Ovary (tissue), 9 donors: ENCODE results near the gene CORO6. TPM values are rescaled to one million over a fixed set of nuclear protein-coding genes. Genes with fewer than 3 reads are reported as not detected.

Source experiments
- DNase-seq, 5 donors: peaks; one replicate each; pipeline ENCODE4 v3.0.0-alpha.2; 2019 to 2020
- H3K27ac ChIP-seq, 2 donors: fragments of 200-600 bp; one replicate each; pipeline versions ENCODE4 v1.5.1 to v1.8.0; 2019 to 2022
- H3K27me3 ChIP-seq: fragments of 200-600 bp; one replicate; pipeline ENCODE4 v1.8.0; 2022
- H3K36me3 ChIP-seq: fragments of 200-600 bp; sonication (generic); one replicate; pipeline ENCODE4 v1.5.1; 2019
- H3K4me1 ChIP-seq: one replicate; pipeline ENCODE4 v1.8.1; 2013; ENCODE audit warnings: mild to moderate bottlenecking, moderate library complexity; ENCODE audit not compliant: insufficient read depth
- H3K4me3 ChIP-seq: fragments of 200-600 bp; sonication (generic); one replicate; pipeline ENCODE4 v1.5.1; 2017
- H3K9me3 ChIP-seq, 2 donors: fragments of 200-600 bp in 1 of 2; sonication (generic) in 1 of 2; one replicate each; pipeline versions ENCODE4 v1.5.1 to v1.8.1; 2013 to 2019; ENCODE audit warnings: mild to moderate bottlenecking in 1 of 2, moderate library complexity in 1 of 2
- CTCF ChIP-seq, 3 donors: fragments of 450-650 bp in 2 of 3; fragments of 200-600 bp in 1 of 3; IDR thresholded peaks; one replicate each; pipeline versions ENCODE4 v1.5.1 to v1.8.0; 2016 to 2022; ENCODE audit warnings: antibody characterized with exemption in 3 of 3, mild to moderate bottlenecking in 1 of 3
- EP300 ChIP-seq: sonication (generic); formaldehyde crosslinking; IDR thresholded peaks from one replicate; pipeline ENCODE4 v1.6.1; 2017; ENCODE audit warnings: antibody characterized with exemption
- POLR2A ChIP-seq: fragments of 450-650 bp; IDR thresholded peaks from one replicate; pipeline ENCODE4 v1.6.1; 2017; ENCODE audit warnings: antibody characterized with exemption, mild to moderate bottlenecking, moderate library complexity
- WGBS, 3 donors: extraction: QIAGEN DNeasy Blood & Tissue Kit in 1 of 3; methylation state at CpG; one replicate each; pipeline versions ENCODE4 v1.1.5 to v1.1.7; 2013 to 2017; 5-methylcytosine and 5-hydroxymethylcytosine counted together
- intact Hi-C, 4 donors: fragments of 100-400 bp; cut with DNase I; formaldehyde crosslinking; loops; one replicate each; pipeline versions ENCODE4 v1.11.0 to v1.15.1; 2022 to 2023
- polyA plus RNA-seq, 2 donors: library from polyadenylated mRNA; stranded (reverse); fragments of 200-250 nt in 1 of 2; fragments of 350-450 nt in 1 of 2; fragmentation: Illumina TruSeq in 1 of 2; extraction: RNeasy Lipid Tissue Mini Kit (QIAGEN cat#74804) in 1 of 2; gene quantifications; one replicate each; pipeline ENCODE4 v1.2.3, GENCODE V29; 2013 to 2014
- total RNA-seq, 7 donors: library from RNA; depleted of rRNA in 2 of 7; stranded (reverse); fragments of >200 nt in 2 of 7; fragmentation: NEBNext Ultra II Directional in 3 of 7; extraction: Animal tissue kit (Norgen Biotek cat#: 25700) in 3 of 7; gene quantifications; one replicate each; pipeline versions ENCODE4 v1.1.0 to v1.2.4, GENCODE V29; 2016 to 2023
- donor health status: DM: no; HTN: no; CAD: no; lungs with moderate emphysema.
- donor health status: DM: no; HTN: no; CAD: no.
- donor health status: Bipolar disorder and iron deficiency.
- donor health status: DM: yes; HTN: yes; CAD: no.
- donor health status: DM: no; HTN: no; CAD: no.
- donor health status: DM: yes; HTN: yes; CAD: no.

Gene CORO6
- total and polyA plus RNA-seq, 9 donors = 1.2 to 9.0 (median 3.5) TPM

GRCh38 chr17:29596811-29597210, 25.9 kb downstream of the CORO6 start:
- 46 to 49% (median 47%) methylated on average over 9 of the region's 9 CpGs for WGBS, 3 donors
- peaks cover 27% of the 10 kb centered on the region for H3K4me1 ChIP-seq
- no peaks in the 10 kb centered on the region for H3K9me3 ChIP-seq
- peak in 2 of 5 donors; percentile 30 to 46 for DNase-seq
- H3K27ac ChIP-seq = no peak overlapping the region
- no peak overlapping the region for H3K4me3 ChIP-seq
- H3K27me3 ChIP-seq = no peaks in the 10 kb centered on the region
- TF ChIP-seq CTCF (IDR thresholded peaks at IDR 0.05) (no peak), EP300 (no peak), POLR2A (no peak)
- intact Hi-C loops = no loop called here
- H3K36me3 ChIP-seq = no peaks in the 10 kb centered on the region

GRCh38 chr17:29595943-29596774, 26.6 kb downstream of the CORO6 start:
- peak in 2 of 5 donors; percentile 15 to 28 for DNase-seq

GRCh38 chr17:29595107-29595942, 27.4 kb downstream of the CORO6 start:
- H3K27me3 ChIP-seq = no peaks in the 10 kb centered on the region
- peaks cover 31% of the 10 kb centered on the region for H3K4me1 ChIP-seq
- H3K9me3 ChIP-seq = no peaks in the 10 kb centered on the region
- DNase-seq = peak in 1 of 5 donors; percentile 9
- no peak overlapping the region for H3K27ac ChIP-seq
- intact Hi-C loops = no loop called here
- WGBS, 3 donors = 65 to 76% (median 67%) methylated on average over 7 of the region's 7 CpGs
- TF ChIP-seq EP300 (no peak), CTCF (IDR thresholded peaks at IDR 0.05) (no peak), POLR2A (no peak)
- no peaks in the 10 kb centered on the region for H3K36me3 ChIP-seq
- no peak overlapping the region for H3K4me3 ChIP-seq

More at GRCh38 chr17:29595943-29596774, 26.6 kb downstream of the CORO6 start:
- H3K4me1 ChIP-seq = peaks cover 27% of the 10 kb centered on the region
- H3K4me3 ChIP-seq = no peak overlapping the region
- WGBS, 3 donors = 72 to 76% (median 76%) methylated on average over 12 of the region's 12 CpGs
- intact Hi-C loops = no loop called here
- H3K9me3 ChIP-seq = no peaks in the 10 kb centered on the region
- H3K27me3 ChIP-seq = no peaks in the 10 kb centered on the region
- TF ChIP-seq POLR2A = no peak
- no peak for TF ChIP-seq CTCF (IDR thresholded peaks at IDR 0.05)
- TF ChIP-seq EP300 = no peak
- no peaks in the 10 kb centered on the region for H3K36me3 ChIP-seq
- H3K27ac ChIP-seq = no peak overlapping the region

GRCh38 chr17:29594519-29595090, 28.1 kb downstream of the CORO6 start:
- DNase-seq = peak in 4 of 5 donors; percentile 14 to 37 (median 28)
- TF ChIP-seq CTCF (IDR thresholded peaks at IDR 0.05) (no peak), EP300 (no peak), POLR2A (no peak)
- intact Hi-C loops = no loop called here
- Histone ChIP-seq H3K36me3 (no peaks in the 10 kb centered on the region), H3K27ac (no peak overlapping the region), H3K4me3 (no peak overlapping the region), H3K27me3 (no peaks in the 10 kb centered on the region), H3K4me1 (peaks cover 33% of the 10 kb centered on the region), H3K9me3 (no peaks in the 10 kb centered on the region)
- 84 to 85% (median 85%) methylated on average over 8 to 11 of the region's 11 CpGs for WGBS, 3 donors
